Colonic mucosa (tissue), 4 donors: Measurements from ENCODE around the gene UPK1A. TPM values are rescaled to one million over a fixed set of nuclear protein-coding genes. Genes with fewer than 3 reads are reported as not detected.

Experiments
- DNase-seq: peaks from one replicate; pipeline ENCODE4 v3.0.0-alpha.2; 2020
- H3K27ac ChIP-seq: fragments of 200-600 bp; one replicate; pipeline ENCODE4 v1.8.0; 2021
- H3K27me3 ChIP-seq: fragments of 200-600 bp; one replicate; pipeline ENCODE4 v1.8.0; 2021
- H3K36me3 ChIP-seq: fragments of 200-600 bp; one replicate; pipeline ENCODE4 v1.8.0; 2021
- H3K4me1 ChIP-seq: fragments of 200-600 bp; one replicate; pipeline ENCODE4 v1.8.0; 2021; ENCODE audit warnings: mild to moderate bottlenecking
- H3K4me3 ChIP-seq: fragments of 200-600 bp; one replicate; pipeline ENCODE4 v1.8.0; 2021
- H3K9ac ChIP-seq, 2 donors: one replicate each; pipeline ENCODE4 v1.7.0; 2013; ENCODE audit warnings: control low read depth in 2 of 2, low read depth in 2 of 2, low read length in 2 of 2
- H3K9me3 ChIP-seq: fragments of 200-600 bp; one replicate; pipeline ENCODE4 v1.8.0; 2021
- intact Hi-C: fragments of 100-400 bp; cut with DNase I; formaldehyde crosslinking; loops from one replicate; pipeline ENCODE4 v1.14.1; 2022
- total RNA-seq, 2 donors: library from RNA; stranded (reverse); fragmentation: NEBNext Ultra II Directional in 1 of 2; extraction: Animal tissue kit (Norgen Biotek cat#: 25700) in 1 of 2; gene quantifications; one replicate each; pipeline ENCODE4 v1.2.1, GENCODE V29; 2021
- TF ChIP-seq, protein P1 (sequence below): fragments of 200-600 bp; IDR thresholded peaks from one replicate; pipeline ENCODE4 v1.8.0; 2022; ENCODE audit warnings: antibody characterized with exemption, mild to moderate bottlenecking
- donor health status: healthy.
- donor health status: DM: no; HTN: no; CAD: no.
- donor health status: DM: no; HTN: no; CAD: no.

UPK1A gene
- total RNA-seq, 2 donors from 2014 or later: not detected

DNA sequence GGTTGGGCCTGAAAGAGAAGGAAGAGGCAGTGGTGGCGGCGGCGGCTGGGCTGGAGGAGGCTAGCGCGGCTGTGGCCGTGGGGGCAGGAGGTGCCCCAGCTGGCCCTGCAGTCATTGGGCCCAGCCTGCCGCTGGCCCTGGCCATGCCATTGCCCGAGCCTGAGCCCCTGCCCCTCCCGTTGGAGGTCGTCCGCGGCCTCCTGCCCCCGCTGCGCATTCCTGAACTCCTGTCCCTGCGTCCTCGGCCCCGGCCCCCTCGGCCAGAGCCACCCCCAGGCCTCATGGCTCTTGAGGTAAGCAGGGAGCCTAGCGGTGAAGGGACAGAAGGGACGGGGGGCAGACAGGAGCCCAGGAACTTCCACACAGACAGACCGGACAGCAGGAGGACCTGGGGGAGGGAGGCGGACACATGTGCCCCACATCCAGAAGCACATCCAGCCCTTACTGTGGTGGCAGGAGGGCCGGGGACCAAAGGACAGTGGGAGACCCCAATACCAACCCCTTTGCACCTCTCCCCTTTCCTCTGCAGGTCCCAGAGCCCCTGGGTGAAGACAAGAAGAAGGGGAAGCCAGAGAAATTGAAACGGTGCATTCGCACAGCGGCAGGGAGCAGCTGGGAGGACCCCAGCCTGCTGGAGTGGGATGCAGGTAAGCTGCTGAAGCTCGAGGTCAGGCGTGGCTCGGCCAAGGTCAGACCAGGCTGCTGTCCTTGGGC lies 32.4 kb upstream of the UPK1A start:
- DNase-seq: no peak

DNA sequence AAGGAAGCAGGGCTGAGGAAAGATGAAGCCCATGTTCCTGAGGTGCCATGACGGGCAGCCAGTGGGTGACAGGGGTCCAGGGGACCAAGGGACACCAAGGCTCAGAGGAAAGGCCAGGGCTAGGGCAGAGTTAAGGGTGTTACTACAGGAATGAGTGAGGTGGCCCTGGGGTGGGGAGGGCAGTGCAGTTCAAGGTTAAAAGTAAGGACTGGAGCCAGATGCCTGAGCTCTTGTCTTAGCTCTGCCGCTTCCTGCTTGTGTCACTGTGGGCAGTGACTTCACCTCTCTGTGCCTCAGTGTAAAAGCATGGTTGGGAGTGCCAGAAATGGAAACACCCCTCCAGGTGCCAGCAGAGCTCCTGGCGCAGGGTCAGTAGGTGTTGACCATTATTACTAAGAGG lies 29.7 kb upstream of the UPK1A start:
- intact Hi-C loops: no loop called here
- DNase-seq: no peak
- no peak overlapping the region for H3K9ac ChIP-seq
- TF ChIP-seq, protein P1, sequence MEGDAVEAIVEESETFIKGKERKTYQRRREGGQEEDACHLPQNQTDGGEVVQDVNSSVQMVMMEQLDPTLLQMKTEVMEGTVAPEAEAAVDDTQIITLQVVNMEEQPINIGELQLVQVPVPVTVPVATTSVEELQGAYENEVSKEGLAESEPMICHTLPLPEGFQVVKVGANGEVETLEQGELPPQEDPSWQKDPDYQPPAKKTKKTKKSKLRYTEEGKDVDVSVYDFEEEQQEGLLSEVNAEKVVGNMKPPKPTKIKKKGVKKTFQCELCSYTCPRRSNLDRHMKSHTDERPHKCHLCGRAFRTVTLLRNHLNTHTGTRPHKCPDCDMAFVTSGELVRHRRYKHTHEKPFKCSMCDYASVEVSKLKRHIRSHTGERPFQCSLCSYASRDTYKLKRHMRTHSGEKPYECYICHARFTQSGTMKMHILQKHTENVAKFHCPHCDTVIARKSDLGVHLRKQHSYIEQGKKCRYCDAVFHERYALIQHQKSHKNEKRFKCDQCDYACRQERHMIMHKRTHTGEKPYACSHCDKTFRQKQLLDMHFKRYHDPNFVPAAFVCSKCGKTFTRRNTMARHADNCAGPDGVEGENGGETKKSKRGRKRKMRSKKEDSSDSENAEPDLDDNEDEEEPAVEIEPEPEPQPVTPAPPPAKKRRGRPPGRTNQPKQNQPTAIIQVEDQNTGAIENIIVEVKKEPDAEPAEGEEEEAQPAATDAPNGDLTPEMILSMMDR: no peak
- no peak overlapping the region for H3K27ac ChIP-seq
- H3K4me1 ChIP-seq: no peaks in the 10 kb centered on the region
- no peaks in the 10 kb centered on the region for H3K27me3 ChIP-seq
- H3K4me3 ChIP-seq: no peak overlapping the region
- no peaks in the 10 kb centered on the region for H3K9me3 ChIP-seq
- H3K36me3 ChIP-seq: no peaks in the 10 kb centered on the region

More for the DNA sequence above, 32.4 kb upstream of the UPK1A start:
- intact Hi-C loops: no loop called here
- H3K4me3 ChIP-seq: no peak overlapping the region
- TF ChIP-seq, protein P1: no peak
- H3K9ac ChIP-seq: no peak overlapping the region
- H3K9me3 ChIP-seq: no peaks in the 10 kb centered on the region
- H3K4me1 ChIP-seq: peaks cover 6% of the 10 kb centered on the region
- H3K27me3 ChIP-seq: no peaks in the 10 kb centered on the region
- H3K27ac ChIP-seq: no peak overlapping the region
- H3K36me3 ChIP-seq: no peaks in the 10 kb centered on the region

DNA sequence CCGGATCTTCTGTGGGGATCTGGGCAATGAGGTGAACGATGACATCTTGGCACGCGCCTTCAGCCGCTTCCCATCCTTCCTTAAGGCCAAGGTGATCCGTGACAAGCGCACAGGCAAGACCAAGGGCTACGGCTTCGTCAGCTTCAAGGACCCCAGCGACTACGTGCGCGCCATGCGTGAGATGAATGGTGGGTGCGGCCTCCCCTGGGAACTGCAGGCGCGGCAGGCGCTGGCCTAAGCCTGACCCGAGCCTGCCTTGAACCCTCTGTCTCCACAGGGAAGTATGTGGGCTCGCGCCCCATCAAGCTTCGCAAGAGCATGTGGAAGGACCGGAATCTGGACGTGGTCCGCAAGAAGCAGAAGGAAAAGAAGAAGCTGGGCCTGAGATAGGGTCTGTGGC lies 29.2 kb upstream of the UPK1A start:
- Histone ChIP-seq H3K9ac (no peak overlapping the region), H3K27me3 (no peaks in the 10 kb centered on the region), H3K9me3 (no peaks in the 10 kb centered on the region), H3K4me1 (no peaks in the 10 kb centered on the region), H3K4me3 (no peak overlapping the region), H3K27ac (no peak overlapping the region), H3K36me3 (no peaks in the 10 kb centered on the region)
- TF ChIP-seq, protein P1: no peak
- DNase-seq: no peak
- intact Hi-C loops: no loop called here

DNA sequence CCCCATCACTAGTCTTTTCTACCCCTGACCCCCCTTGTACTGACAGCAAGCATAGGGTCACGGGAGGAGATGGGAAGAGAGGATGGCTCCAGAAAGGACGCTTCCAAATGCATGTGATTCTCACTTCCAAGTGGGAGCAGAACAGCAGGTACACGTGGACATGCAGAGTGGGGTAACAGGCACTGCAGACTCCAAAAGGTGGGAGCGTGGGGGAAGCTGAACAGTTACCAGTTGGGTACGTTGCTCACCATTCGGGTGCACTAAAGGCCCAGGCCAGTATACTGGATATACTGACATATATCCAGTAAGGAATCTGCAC lies 27.0 kb upstream of the UPK1A start:
- TF ChIP-seq, protein P1: no peak
- Histone ChIP-seq H3K27ac (no peak overlapping the region), H3K36me3 (no peaks in the 10 kb centered on the region), H3K9me3 (no peaks in the 10 kb centered on the region), H3K4me3 (no peak overlapping the region), H3K4me1 (no peaks in the 10 kb centered on the region), H3K9ac (no peak overlapping the region), H3K27me3 (no peaks in the 10 kb centered on the region)
- DNase-seq: no peak
- intact Hi-C loops: no loop called here

DNA sequence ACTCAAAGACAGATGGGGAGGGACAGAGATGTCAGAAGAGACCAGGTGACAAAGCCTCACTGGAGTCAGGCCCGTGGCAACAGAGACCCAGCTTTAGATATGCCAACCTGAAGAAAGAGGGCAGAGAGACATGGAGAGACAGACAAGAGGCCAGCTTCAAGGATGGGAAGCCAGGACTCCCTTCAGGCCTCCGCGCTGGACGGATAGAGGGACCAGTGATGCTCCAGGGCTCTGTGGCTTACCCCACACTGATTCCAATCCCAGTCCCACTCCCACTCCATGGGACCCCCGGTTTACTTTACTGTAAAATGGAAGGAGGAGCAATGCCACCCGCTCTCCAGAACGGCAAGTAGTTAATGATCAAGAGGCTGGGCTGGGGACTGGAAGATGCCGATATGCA lies 26.5 kb upstream of the UPK1A start:
- H3K27me3 ChIP-seq: no peaks in the 10 kb centered on the region
- no peaks in the 10 kb centered on the region for H3K36me3 ChIP-seq
- intact Hi-C loops: no loop called here
- DNase-seq: no peak
- H3K9me3 ChIP-seq: no peaks in the 10 kb centered on the region
- no peak overlapping the region for H3K9ac ChIP-seq
- H3K4me1 ChIP-seq: no peaks in the 10 kb centered on the region
- no peak overlapping the region for H3K4me3 ChIP-seq
- H3K27ac ChIP-seq: no peak overlapping the region
- TF ChIP-seq, protein P1: no peak
